Caco-2 (cell line): Measurements from ENCODE around the gene HOXC12. TPM values are rescaled to one million over a fixed set of nuclear protein-coding genes. Genes with fewer than 3 reads are reported as not detected.

Experiments used
- BruUV-seq: library from RNA; stranded (reverse); fragments of 400-500 nt; replicated peaks from 2 replicates; lab custom pipeline; 2021; lab: Mats Ljungman, UMichigan
- CTCF ChIA-PET: fragments of 300-600 bp; sonication (Branson Sonifier 250); formaldehyde crosslinking; loops from one replicate; lab custom pipeline; 2022; ENCODE audit warnings: antibody characterized with exemption; lab: Charles Lee
- POLR2A ChIA-PET: fragments of 300-600 bp; sonication (Branson Sonifier 250); formaldehyde crosslinking; loops from one replicate; lab custom pipeline; 2022; ENCODE audit warnings: antibody characterized with exemption; lab: Charles Lee
- DNase-seq, 2 experiments: peaks; one replicate each; pipeline versions ENCODE4 v3.0.0 to v3.0.0-alpha.2; 2020 to 2022
- H3K27me3 ChIP-seq: replicated peaks from 2 replicates; pipeline ENCODE4 v1.6.0; 2011; ENCODE audit warnings: low read length; ENCODE audit not compliant: control insufficient read depth, insufficient read depth
- H3K36me3 ChIP-seq: 2 replicates; pipeline ENCODE4 v1.5.1; 2011; ENCODE audit warnings: low read length; ENCODE audit not compliant: control insufficient read depth, insufficient read depth
- H3K4me1 ChIP-seq: fragments of 250-450 bp; sonication (Bioruptor Pico); 2 replicates; pipeline ENCODE4 v1.5.1; 2020; ENCODE audit warnings: mild to moderate bottlenecking
- H3K4me3 ChIP-seq: 2 replicates; pipeline ENCODE4 v1.5.1; 2011; ENCODE audit warnings: low read depth, mild to moderate bottlenecking, control low read depth, low read length
- H3K9me3 ChIP-seq: fragments of 250-450 bp; sonication (Bioruptor Pico); 2 replicates; pipeline ENCODE4 v1.5.1; 2020; ENCODE audit warnings: mild to moderate bottlenecking, moderate library complexity
- H3K27ac Mint-ChIP-seq: one replicate; pipeline ENCODE4 v1.8.0; 2022; ENCODE audit warnings: mixed read lengths; ENCODE audit not compliant: unreplicated experiment
- H3K27me3 Mint-ChIP-seq: one replicate; pipeline ENCODE4 v1.8.0; 2022; ENCODE audit warnings: mixed read lengths; ENCODE audit not compliant: insufficient read depth, unreplicated experiment
- H3K36me3 Mint-ChIP-seq: one replicate; pipeline ENCODE4 v1.8.0; 2022; ENCODE audit warnings: mild to moderate bottlenecking, mixed read lengths; ENCODE audit not compliant: insufficient read depth, unreplicated experiment
- H3K4me1 Mint-ChIP-seq: one replicate; pipeline ENCODE4 v1.8.0; 2022; ENCODE audit warnings: low read depth, mixed read lengths; ENCODE audit not compliant: unreplicated experiment
- H3K4me3 Mint-ChIP-seq: one replicate; pipeline ENCODE4 v1.8.0; 2022; ENCODE audit warnings: mild to moderate bottlenecking, moderate library complexity, mixed read lengths; ENCODE audit not compliant: unreplicated experiment
- H3K9me3 Mint-ChIP-seq: one replicate; pipeline ENCODE4 v1.8.0; 2022; ENCODE audit warnings: mixed read lengths; ENCODE audit not compliant: unreplicated experiment
- CTCF ChIP-seq, 2 experiments: fragments of 200-600 bp in 1 of 2; IDR thresholded peaks; 1 replicate in 1 of 2; 2 replicates in 1 of 2; pipeline versions ENCODE4 v1.5.1 to v1.8.0; 2011 to 2022; ENCODE audit warnings: antibody characterized with exemption in 1 of 2, control low read depth in 1 of 2, inconsistent platforms in 1 of 2, low read depth in 1 of 2, low read length in 1 of 2, mild to moderate bottlenecking in 1 of 2, moderate library complexity in 1 of 2; ENCODE audit not compliant: insufficient read depth in 1 of 2, severe bottlenecking in 1 of 2, unreplicated experiment in 1 of 2
- intact Hi-C: fragments of 100-400 bp; cut with micrococcal nuclease; formaldehyde crosslinking; loops from one replicate; pipeline ENCODE4 v1.10.0; 2022; ENCODE audit not compliant: unreplicated experiment
- total RNA-seq: library from RNA; stranded (reverse); gene quantifications from 2 replicates; pipeline ENCODE4 v1.2.3, GENCODE V29; 2022

HOXC12 gene
- total RNA-seq, 1 experiment from 2014 or later = 10.3 TPM

- BruUV-seq = no TSS peak
- no peak for TF ChIP-seq CTCF (IDR thresholded peaks at IDR 0.05; ENCODE audit: insufficient read depth in 1 of 2, low read depth in 1 of 2, low read length in 1 of 2, severe bottlenecking in 1 of 2, unreplicated experiment in 1 of 2)
Measured at GRCh38 chr12:53974084-53975063, 19.7 kb downstream of the HOXC12 start, which contains the start of gene HOTAIR. TSS of gene HOTAIR (minus strand) at chr12:53974954.

GRCh38 chr12:53975064-53975471, 20.4 kb downstream of the HOXC12 start:
- H3K27me3 ChIP-seq = no peaks in the 10 kb centered on the region
- no peaks in the 10 kb centered on the region for H3K36me3 ChIP-seq
- no peaks in the 10 kb centered on the region for H3K9me3 ChIP-seq
- peak overlapping the region; percentile 66 for H3K4me3 ChIP-seq
- peaks cover 15% of the 10 kb centered on the region for H3K4me1 Mint-ChIP-seq
- BruUV-seq = no TSS peak
- DNase-seq = no peak
- intact Hi-C loops = loop anchor here (5.0 kb wide), 1 partner anchor 42 kb away; no protein-coding TSS in a partner anchor
- peak overlapping the region; percentile 83 for H3K4me3 Mint-ChIP-seq
- H3K27ac Mint-ChIP-seq = peak overlapping the region; percentile 73
- peaks cover 27% of the 10 kb centered on the region for H3K4me1 ChIP-seq
- no peaks in the 10 kb centered on the region for H3K27me3 Mint-ChIP-seq
- no peak for TF ChIP-seq CTCF (IDR thresholded peaks at IDR 0.05; ENCODE audit: insufficient read depth in 1 of 2, low read depth in 1 of 2, low read length in 1 of 2, severe bottlenecking in 1 of 2, unreplicated experiment in 1 of 2)
- ChIA-PET POLR2A (no interaction called here), CTCF (no interaction called here)
- no peaks in the 10 kb centered on the region for H3K36me3 Mint-ChIP-seq
- H3K9me3 Mint-ChIP-seq = no peaks in the 10 kb centered on the region

More at GRCh38 chr12:53974084-53975063, 19.7 kb downstream of the HOXC12 start, which contains the start of gene HOTAIR:
- Mint-ChIP-seq H3K4me3 (peak within 1 kb of the TSS; percentile 83), H3K4me1 (peaks cover 8% of the 10 kb centered on the region), H3K27ac (peak within 1 kb of the TSS; percentile 73), H3K27me3 (no peaks in the 10 kb centered on the region), H3K36me3 (no peaks in the 10 kb centered on the region), H3K9me3 (no peaks in the 10 kb centered on the region)
- ChIA-PET CTCF (no interaction called here), POLR2A (no interaction called here)
- Histone ChIP-seq H3K27me3 (no peaks in the 10 kb centered on the region), H3K36me3 (no peaks in the 10 kb centered on the region), H3K4me3 (peak within 1 kb of the TSS; percentile 66), H3K4me1 (peaks cover 20% of the 10 kb centered on the region), H3K9me3 (no peaks in the 10 kb centered on the region)
- intact Hi-C loops = loop anchor here (5.0 kb wide), 1 partner anchor 43 kb away; no protein-coding TSS in a partner anchor
- peak in 1 of 2 experiments; percentile 59 for DNase-seq

GRCh38 chr12:53975479-53976152, 20.9 kb downstream of the HOXC12 start:
- Mint-ChIP-seq H3K27ac (peak overlapping the region; percentile 73), H3K27me3 (no peaks in the 10 kb centered on the region), H3K9me3 (no peaks in the 10 kb centered on the region), H3K4me3 (peak overlapping the region; percentile 83), H3K4me1 (peaks cover 20% of the 10 kb centered on the region), H3K36me3 (no peaks in the 10 kb centered on the region)
- TF ChIP-seq CTCF (IDR thresholded peaks at IDR 0.05; ENCODE audit: insufficient read depth in 1 of 2, low read depth in 1 of 2, low read length in 1 of 2, severe bottlenecking in 1 of 2, unreplicated experiment in 1 of 2) = no peak
- H3K4me3 ChIP-seq = no peak overlapping the region
- TSS peak; percentile 34 for BruUV-seq
- POLR2A ChIA-PET = no interaction called here
- intact Hi-C loops = loop anchor here (5.0 kb wide), 1 partner anchor 42 kb away; no protein-coding TSS in a partner anchor
- H3K36me3 ChIP-seq = no peaks in the 10 kb centered on the region
- CTCF ChIA-PET = no interaction called here
- H3K27me3 ChIP-seq = no peaks in the 10 kb centered on the region
- no peaks in the 10 kb centered on the region for H3K9me3 ChIP-seq
- H3K4me1 ChIP-seq = peaks cover 30% of the 10 kb centered on the region
- no peak for DNase-seq
